HepG2 (cell line): ENCODE data around the gene TMEM235. TPM values are rescaled to one million over a fixed set of nuclear protein-coding genes. Genes with fewer than 3 reads are reported as not detected.

Experiments
- ELF3 ChIP-seq: IDR thresholded peaks from 2 replicates; pipeline ENCODE4 v1.6.1; 2016; ENCODE audit warnings: missing genetic modification reagents, missing compliant biosample characterization
- ESRRA ChIP-seq: sonication (generic); formaldehyde crosslinking; IDR thresholded peaks from 2 replicates; pipeline ENCODE4 v1.5.1; 2020; ENCODE audit warnings: mild to moderate bottlenecking, low read depth, missing genetic modification reagents
- PHF8 ChIP-seq: sonication (generic); formaldehyde crosslinking; IDR thresholded peaks from 2 replicates; pipeline ENCODE4 v1.5.0; 2020; ENCODE audit warnings: missing genetic modification reagents
- SP2 ChIP-seq: sonication (generic); formaldehyde crosslinking; IDR thresholded peaks from 2 replicates; pipeline ENCODE4 v1.5.1; 2020; ENCODE audit warnings: mild to moderate bottlenecking, missing genetic modification reagents
- TFDP1 ChIP-seq: IDR thresholded peaks from 2 replicates; pipeline ENCODE4 v1.6.1; 2016; ENCODE audit warnings: missing compliant biosample characterization, missing genetic modification reagents, borderline replicate concordance
- XRCC5 ChIP-seq: fragments of 200-400 bp; formaldehyde crosslinking; optimal IDR thresholded peaks from 2 replicates; pipeline ENCODE3; 2017; ENCODE audit warnings: mild to moderate bottlenecking, low read length
- ZFP36 ChIP-seq: fragments of 150-350 bp; IDR thresholded peaks from 2 replicates; pipeline ENCODE4 v1.6.1; 2018; ENCODE audit warnings: borderline replicate concordance, low read length, low read depth; ENCODE audit not compliant: partially characterized antibody
- ZNF235 ChIP-seq: sonication (generic); formaldehyde crosslinking; IDR thresholded peaks from 2 replicates; pipeline ENCODE4 v1.8.1; 2023; ENCODE audit warnings: mild to moderate bottlenecking, missing genetic modification reagents, borderline replicate concordance
- ZNF337 ChIP-seq: sonication (generic); formaldehyde crosslinking; IDR thresholded peaks from 2 replicates; pipeline ENCODE4 v1.5.1; 2020; ENCODE audit warnings: missing genetic modification reagents, low read depth, mild to moderate bottlenecking, borderline replicate concordance
- ZNF496 ChIP-seq: sonication (generic); formaldehyde crosslinking; IDR thresholded peaks from 2 replicates; pipeline ENCODE4 v1.8.1; 2023; ENCODE audit warnings: mild to moderate bottlenecking, moderate library complexity, missing genetic modification reagents; ENCODE audit not compliant: insufficient replicate concordance
- ZNF558 ChIP-seq: sonication (generic); formaldehyde crosslinking; IDR thresholded peaks from 2 replicates; pipeline ENCODE4 v1.9.0; 2022; ENCODE audit warnings: mild to moderate bottlenecking, missing genetic modification reagents, borderline replicate concordance
- ZNF747 ChIP-seq: sonication (generic); formaldehyde crosslinking; IDR thresholded peaks from 2 replicates; pipeline ENCODE4 v1.8.1; 2023; ENCODE audit warnings: missing genetic modification reagents, mild to moderate bottlenecking, borderline replicate concordance
- ZNF770 ChIP-seq: sonication (generic); formaldehyde crosslinking; IDR thresholded peaks from 2 replicates; pipeline ENCODE4 v1.5.0; 2020; ENCODE audit warnings: mild to moderate bottlenecking, missing genetic modification reagents
- polyA plus RNA-seq, 8 experiments: library from polyadenylated mRNA; depleted of rRNA in 3 of 8; stranded (reverse) in 7 of 8; unstranded in 1 of 8; fragments of >200 nt; fragmentation: Illumina TruSeq in 4 of 8; extraction: Trizol in 4 of 8; gene quantifications; 2 replicates each; pipeline versions ENCODE4 v1.2.1 to v1.2.3, GENCODE V29; 2011 to 2016; ENCODE audit warnings: low read depth in 4 of 8, missing spikeins in 1 of 8, mixed read lengths in 1 of 8; ENCODE audit not compliant: insufficient read depth in 1 of 8
- total RNA-seq, 5 experiments: library from RNA; depleted of rRNA; stranded (reverse); fragments of >200 nt; fragmentation: Illumina TruSeq; extraction: Trizol; gene quantifications; 2 replicates each; pipeline ENCODE4 v1.2.3, GENCODE V29; 2016; ENCODE audit warnings: low read depth in 1 of 5
- TF ChIP-seq, protein P1 (sequence below): sonication (generic); formaldehyde crosslinking; IDR thresholded peaks from 2 replicates; pipeline ENCODE4 v1.4.0; 2020; ENCODE audit warnings: missing genetic modification reagents, borderline replicate concordance
- TF ChIP-seq, protein P2 (sequence below): sonication (generic); formaldehyde crosslinking; IDR thresholded peaks from 2 replicates; pipeline ENCODE4 v1.9.0; 2021; ENCODE audit warnings: mild to moderate bottlenecking, missing genetic modification reagents

TMEM235 gene
- total and polyA plus RNA-seq, 2 of the 13 experiments (the other 11 are each of a cell fraction or from before 2014, with no cell fraction given) = not detected

DNA sequence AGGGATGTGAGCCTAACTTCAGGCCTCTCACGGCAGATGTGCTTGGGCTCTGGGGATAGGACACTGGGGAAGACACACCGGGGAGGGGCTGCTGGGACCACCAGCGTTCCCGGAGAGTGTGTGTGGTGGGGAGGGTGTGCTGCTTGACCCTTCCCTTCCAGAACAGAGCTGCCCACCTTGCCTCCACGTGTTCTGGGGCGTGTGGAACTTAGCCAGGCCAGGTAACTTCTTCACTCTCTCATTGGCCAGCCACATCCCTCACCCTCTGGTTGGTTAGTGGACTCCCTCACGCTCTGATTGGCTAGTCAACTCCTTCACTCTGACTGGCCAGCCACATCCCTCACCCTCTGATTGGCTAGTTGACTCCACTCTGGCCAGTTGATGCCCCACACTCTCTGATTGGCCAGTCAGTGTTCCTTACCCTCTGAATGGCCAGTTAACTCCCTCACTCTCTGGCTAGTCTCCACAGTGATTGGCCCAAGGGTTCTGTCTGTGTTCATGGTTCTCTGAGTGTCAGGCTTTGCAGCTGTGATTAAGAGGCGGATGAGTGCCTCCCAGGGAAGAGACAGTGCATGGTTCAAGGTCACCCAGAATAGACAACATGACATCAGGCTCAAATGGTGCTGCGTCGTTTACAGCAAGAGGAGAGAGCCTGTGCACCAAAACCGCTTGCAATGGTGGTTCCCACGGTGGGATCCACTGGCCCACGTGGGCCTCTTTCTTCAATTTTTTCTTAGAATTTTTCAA, 10.0 kb downstream of the TMEM235 start (continued):
- no peak for TF ChIP-seq ZNF770 (CRISPR knock-in tag)
- TF ChIP-seq ZFP36 = no peak
- TF ChIP-seq ZNF496 (CRISPR knock-in tag) = no peak
- TF ChIP-seq TFDP1 (CRISPR knock-in tag) = no peak
- peak; percentile 82 for TF ChIP-seq SP2 (CRISPR knock-in tag)
- TF ChIP-seq, protein P1, sequence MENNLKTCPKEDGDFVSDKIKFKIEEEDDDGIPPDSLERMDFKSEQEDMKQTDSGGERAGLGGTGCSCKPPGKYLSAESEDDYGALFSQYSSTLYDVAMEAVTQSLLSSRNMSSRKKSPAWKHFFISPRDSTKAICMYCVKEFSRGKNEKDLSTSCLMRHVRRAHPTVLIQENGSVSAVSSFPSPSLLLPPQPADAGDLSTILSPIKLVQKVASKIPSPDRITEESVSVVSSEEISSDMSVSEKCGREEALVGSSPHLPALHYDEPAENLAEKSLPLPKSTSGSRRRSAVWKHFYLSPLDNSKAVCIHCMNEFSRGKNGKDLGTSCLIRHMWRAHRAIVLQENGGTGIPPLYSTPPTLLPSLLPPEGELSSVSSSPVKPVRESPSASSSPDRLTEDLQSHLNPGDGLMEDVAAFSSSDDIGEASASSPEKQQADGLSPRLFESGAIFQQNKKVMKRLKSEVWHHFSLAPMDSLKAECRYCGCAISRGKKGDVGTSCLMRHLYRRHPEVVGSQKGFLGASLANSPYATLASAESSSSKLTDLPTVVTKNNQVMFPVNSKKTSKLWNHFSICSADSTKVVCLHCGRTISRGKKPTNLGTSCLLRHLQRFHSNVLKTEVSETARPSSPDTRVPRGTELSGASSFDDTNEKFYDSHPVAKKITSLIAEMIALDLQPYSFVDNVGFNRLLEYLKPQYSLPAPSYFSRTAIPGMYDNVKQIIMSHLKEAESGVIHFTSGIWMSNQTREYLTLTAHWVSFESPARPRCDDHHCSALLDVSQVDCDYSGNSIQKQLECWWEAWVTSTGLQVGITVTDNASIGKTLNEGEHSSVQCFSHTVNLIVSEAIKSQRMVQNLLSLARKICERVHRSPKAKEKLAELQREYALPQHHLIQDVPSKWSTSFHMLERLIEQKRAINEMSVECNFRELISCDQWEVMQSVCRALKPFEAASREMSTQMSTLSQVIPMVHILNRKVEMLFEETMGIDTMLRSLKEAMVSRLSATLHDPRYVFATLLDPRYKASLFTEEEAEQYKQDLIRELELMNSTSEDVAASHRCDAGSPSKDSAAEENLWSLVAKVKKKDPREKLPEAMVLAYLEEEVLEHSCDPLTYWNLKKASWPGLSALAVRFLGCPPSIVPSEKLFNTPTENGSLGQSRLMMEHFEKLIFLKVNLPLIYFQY (CRISPR knock-in tag) = no peak
- TF ChIP-seq ZNF337 (CRISPR knock-in tag) = no peak
- peak; percentile 87 for TF ChIP-seq ELF3
- no peak for TF ChIP-seq ZNF747 (CRISPR knock-in tag)
- no peak for TF ChIP-seq ZNF558 (CRISPR knock-in tag)
- TF ChIP-seq XRCC5 = no peak
- TF ChIP-seq, protein P2, sequence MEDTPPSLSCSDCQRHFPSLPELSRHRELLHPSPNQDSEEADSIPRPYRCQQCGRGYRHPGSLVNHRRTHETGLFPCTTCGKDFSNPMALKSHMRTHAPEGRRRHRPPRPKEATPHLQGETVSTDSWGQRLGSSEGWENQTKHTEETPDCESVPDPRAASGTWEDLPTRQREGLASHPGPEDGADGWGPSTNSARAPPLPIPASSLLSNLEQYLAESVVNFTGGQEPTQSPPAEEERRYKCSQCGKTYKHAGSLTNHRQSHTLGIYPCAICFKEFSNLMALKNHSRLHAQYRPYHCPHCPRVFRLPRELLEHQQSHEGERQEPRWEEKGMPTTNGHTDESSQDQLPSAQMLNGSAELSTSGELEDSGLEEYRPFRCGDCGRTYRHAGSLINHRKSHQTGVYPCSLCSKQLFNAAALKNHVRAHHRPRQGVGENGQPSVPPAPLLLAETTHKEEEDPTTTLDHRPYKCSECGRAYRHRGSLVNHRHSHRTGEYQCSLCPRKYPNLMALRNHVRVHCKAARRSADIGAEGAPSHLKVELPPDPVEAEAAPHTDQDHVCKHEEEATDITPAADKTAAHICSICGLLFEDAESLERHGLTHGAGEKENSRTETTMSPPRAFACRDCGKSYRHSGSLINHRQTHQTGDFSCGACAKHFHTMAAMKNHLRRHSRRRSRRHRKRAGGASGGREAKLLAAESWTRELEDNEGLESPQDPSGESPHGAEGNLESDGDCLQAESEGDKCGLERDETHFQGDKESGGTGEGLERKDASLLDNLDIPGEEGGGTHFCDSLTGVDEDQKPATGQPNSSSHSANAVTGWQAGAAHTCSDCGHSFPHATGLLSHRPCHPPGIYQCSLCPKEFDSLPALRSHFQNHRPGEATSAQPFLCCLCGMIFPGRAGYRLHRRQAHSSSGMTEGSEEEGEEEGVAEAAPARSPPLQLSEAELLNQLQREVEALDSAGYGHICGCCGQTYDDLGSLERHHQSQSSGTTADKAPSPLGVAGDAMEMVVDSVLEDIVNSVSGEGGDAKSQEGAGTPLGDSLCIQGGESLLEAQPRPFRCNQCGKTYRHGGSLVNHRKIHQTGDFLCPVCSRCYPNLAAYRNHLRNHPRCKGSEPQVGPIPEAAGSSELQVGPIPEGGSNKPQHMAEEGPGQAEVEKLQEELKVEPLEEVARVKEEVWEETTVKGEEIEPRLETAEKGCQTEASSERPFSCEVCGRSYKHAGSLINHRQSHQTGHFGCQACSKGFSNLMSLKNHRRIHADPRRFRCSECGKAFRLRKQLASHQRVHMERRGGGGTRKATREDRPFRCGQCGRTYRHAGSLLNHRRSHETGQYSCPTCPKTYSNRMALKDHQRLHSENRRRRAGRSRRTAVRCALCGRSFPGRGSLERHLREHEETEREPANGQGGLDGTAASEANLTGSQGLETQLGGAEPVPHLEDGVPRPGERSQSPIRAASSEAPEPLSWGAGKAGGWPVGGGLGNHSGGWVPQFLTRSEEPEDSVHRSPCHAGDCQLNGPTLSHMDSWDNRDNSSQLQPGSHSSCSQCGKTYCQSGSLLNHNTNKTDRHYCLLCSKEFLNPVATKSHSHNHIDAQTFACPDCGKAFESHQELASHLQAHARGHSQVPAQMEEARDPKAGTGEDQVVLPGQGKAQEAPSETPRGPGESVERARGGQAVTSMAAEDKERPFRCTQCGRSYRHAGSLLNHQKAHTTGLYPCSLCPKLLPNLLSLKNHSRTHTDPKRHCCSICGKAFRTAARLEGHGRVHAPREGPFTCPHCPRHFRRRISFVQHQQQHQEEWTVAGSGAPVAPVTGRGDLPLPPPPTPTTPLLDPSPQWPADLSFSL (CRISPR knock-in tag) = no peak
- peak; percentile 91 for TF ChIP-seq ESRRA (CRISPR knock-in tag)
- no peak for TF ChIP-seq ZNF235
- TF ChIP-seq PHF8 = peak; percentile 47; the same call in 1 of the 2 replicates
